Activated CD8-positive, alpha-beta T cell treated with anti-CD3 and anti-CD28 coated beads, Interleukin-2, amount 10 ng/mL, durations not matched to agents 7 days and 5 days (primary cell): ENCODE measurements around the gene RSPH6A. TPM values are rescaled to one million over a fixed set of nuclear protein-coding genes. Genes with fewer than 3 reads are reported as not detected.
A peak's percentile ranks its signal among the peaks of the same experiment; 100 is the strongest.

Source experiments
- ATAC-seq: fragments of 150-1000 bp; cut with Tn5 transposase; one replicate; pipeline ENCODE4 v1.10.0; 2021; ENCODE audit warnings: moderate library complexity
- CTCF ChIA-PET: fragments of 350-600 bp; sonication (Branson Sonifier 250); formaldehyde crosslinking; loops from one replicate; lab custom pipeline; 2021; ENCODE audit warnings: antibody characterized with exemption; lab: Charles Lee
- POLR2A ChIA-PET: fragments of 350-600 bp; sonication (Branson Sonifier 250); formaldehyde crosslinking; loops from one replicate; lab custom pipeline; 2021; ENCODE audit warnings: antibody characterized with exemption; lab: Charles Lee
- DNase-seq: peaks from one replicate; pipeline ENCODE4 v3.0.0-alpha.2; 2020
- H3K27ac Mint-ChIP-seq: one replicate; pipeline ENCODE4 v1.8.0; 2021; ENCODE audit warnings: mild to moderate bottlenecking, mixed read lengths
- H3K27me3 Mint-ChIP-seq: one replicate; pipeline ENCODE4 v1.8.0; 2021; ENCODE audit warnings: low read depth, mixed read lengths
- H3K36me3 Mint-ChIP-seq: one replicate; pipeline ENCODE4 v1.8.0; 2021; ENCODE audit warnings: low read depth, mixed read lengths
- H3K4me1 Mint-ChIP-seq: one replicate; pipeline ENCODE4 v1.8.0; 2021; ENCODE audit warnings: low read depth, mixed read lengths
- H3K4me3 Mint-ChIP-seq: one replicate; pipeline ENCODE4 v1.8.0; 2021; ENCODE audit warnings: mild to moderate bottlenecking, mixed read lengths
- H3K9me3 Mint-ChIP-seq: one replicate; pipeline ENCODE4 v1.8.0; 2022; ENCODE audit warnings: mixed read lengths; ENCODE audit not compliant: insufficient read depth
- total RNA-seq, 2 experiments: library from RNA; stranded (reverse); gene quantifications; one replicate each; pipeline ENCODE4 v1.2.3, GENCODE V29; 2021

Gene RSPH6A
- total RNA-seq, 2 experiments from 2014 or later, result 0.55 to 0.68 TPM

DNA sequence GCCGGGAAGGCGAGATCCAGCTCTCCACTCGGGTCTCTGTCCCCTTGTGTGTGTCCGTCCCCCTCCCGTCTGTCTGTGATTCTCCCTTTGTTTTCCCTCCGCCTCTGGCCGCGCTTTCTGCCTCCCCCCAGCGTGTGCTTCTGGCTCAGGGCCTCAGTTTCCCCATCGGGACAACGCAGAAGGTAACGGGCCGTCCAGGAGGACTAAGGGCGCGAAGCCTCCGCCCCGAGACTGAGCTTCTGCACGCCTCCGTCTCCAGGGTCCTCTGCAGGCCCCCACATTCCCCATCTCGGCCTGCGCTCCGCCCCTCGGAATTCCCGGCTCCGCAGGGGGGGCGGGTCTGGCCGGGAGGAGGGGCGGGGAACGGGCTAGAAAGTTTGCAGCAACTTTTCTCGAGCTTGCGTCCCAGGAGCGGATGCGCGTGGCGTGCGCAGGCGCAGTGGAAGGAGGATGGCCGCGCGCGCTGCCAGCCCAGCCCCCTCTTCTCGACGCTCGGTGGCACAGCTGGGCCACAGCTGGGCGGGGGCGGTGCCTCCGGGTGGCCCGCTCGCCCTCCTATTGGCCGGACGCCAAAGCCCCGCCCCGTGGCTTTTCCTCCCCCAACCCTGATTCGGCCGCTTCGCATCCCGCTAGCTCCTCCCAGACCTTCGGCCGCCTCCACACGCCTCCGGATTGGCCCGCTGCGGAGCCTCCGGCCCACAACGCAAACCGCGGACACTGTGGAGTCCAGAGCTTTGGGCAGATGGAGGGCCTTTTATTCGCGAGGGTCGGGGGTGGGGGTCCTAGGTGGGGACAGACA is 45.9 kb downstream of the RSPH6A start, which contains the start of gene SIX5:
TSS of gene SIX5 (minus strand) at position 269 of the 799 bp plus-strand sequence. CDS start 408 bp downstream, outside the sequence.
- CTCF ChIA-PET, result interaction anchor here (0.6 to 9.4 kb wide), 51 partner anchors 9 to 609 kb away, joined by 3 to 238 read pairs (median 5); partner anchors contain the start of genes CCDC61, DMWD, FBXO46 and FOXA3
- POLR2A ChIA-PET, result interaction anchor here (0.6 to 1.7 kb wide), 9 partner anchors 14 to 227 kb away, joined by 3 to 8 read pairs (median 4); partner anchors contain the start of genes QPCTL and SNRPD2
- H3K36me3 Mint-ChIP-seq, result no peaks in the 10 kb centered on the region
- peaks cover 23% of the 10 kb centered on the region for H3K4me1 Mint-ChIP-seq
- H3K4me3 Mint-ChIP-seq, result peak within 1 kb of the TSS; percentile 81
- peak; percentile 97 for DNase-seq
- peaks cover 25% of the 10 kb centered on the region for H3K27me3 Mint-ChIP-seq
- peak; percentile 69 for ATAC-seq
- peak within 1 kb of the TSS; percentile 74 for H3K27ac Mint-ChIP-seq
- H3K9me3 Mint-ChIP-seq, result no peaks in the 10 kb centered on the region

GRCh38 chr19:45768655-45768983 is 46.5 kb downstream of the RSPH6A start:
- H3K36me3 Mint-ChIP-seq, result no peaks in the 10 kb centered on the region
- POLR2A ChIA-PET, result interaction anchor here (0.6 to 1.7 kb wide), 5 partner anchors 14 to 77 kb away, joined by 3 to 8 read pairs (median 6); partner anchors contain the start of genes QPCTL and SNRPD2
- peak; percentile 56 for DNase-seq
- peaks cover 23% of the 10 kb centered on the region for H3K4me1 Mint-ChIP-seq
- H3K27me3 Mint-ChIP-seq, result peaks cover 25% of the 10 kb centered on the region
- CTCF ChIA-PET, result interaction anchor here (0.7 to 9.4 kb wide), 25 partner anchors 8 to 283 kb away, joined by 3 to 238 read pairs (median 7); partner anchors contain the start of genes DMWD, FOXA3, GIPR and MYPOP
- H3K27ac Mint-ChIP-seq, result peak overlapping the region; percentile 39
- ATAC-seq, result no peak
- H3K4me3 Mint-ChIP-seq, result peak overlapping the region; percentile 81
- no peaks in the 10 kb centered on the region for H3K9me3 Mint-ChIP-seq

DNA sequence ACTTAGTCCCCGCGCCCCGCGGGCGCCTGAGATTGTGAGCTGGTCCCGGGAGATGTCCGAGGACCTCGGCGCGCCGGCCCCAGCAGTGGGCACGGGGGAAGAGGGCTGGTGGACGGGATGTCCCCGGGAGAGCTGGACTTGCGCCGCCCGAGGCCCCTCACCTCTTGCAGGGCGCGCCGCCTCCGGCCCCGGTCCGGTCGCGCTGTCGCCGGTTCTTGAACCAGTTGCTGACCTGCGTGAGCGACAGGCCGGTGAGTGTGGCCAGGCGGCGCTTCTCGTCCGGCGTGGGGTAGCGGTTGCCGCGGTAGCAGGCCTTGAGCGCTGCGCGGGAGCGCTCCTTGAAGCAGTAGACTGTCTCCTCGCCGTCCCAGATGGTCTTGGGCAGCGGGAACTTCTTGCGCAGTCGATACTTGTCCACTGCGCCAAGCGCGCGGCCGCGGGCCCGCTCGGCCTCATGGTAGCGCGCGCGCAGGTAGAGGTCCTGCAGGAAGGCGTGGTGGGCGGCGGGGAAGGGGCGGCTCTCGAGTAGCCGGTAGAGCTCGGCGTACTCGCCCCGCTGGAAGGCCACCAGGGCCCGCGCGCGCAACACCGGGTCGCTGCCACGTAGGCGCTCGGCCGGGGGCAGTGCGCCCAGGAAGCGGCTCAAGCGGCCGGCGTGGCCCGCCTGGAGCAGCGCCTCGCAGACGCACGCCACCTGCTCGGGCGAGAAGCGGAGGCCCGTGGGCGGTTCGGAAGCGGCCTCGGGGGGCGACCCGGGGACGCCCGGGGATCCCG is 47.0 kb downstream of the RSPH6A start:
- no peak for ATAC-seq

GRCh38 chr19:45767410-45767880 is 47.7 kb downstream of the RSPH6A start:
- no peak for ATAC-seq
- ChIA-PET POLR2A (no interaction called here), CTCF (interaction anchor here (1.6 to 9.4 kb wide), 5 partner anchors 11 to 75 kb away, joined by 4 to 238 read pairs (median 40); partner anchors contain the start of genes DMWD, QPCTL and SNRPD2)
- Mint-ChIP-seq H3K27me3 (peaks cover 21% of the 10 kb centered on the region), H3K27ac (no peak overlapping the region), H3K36me3 (no peaks in the 10 kb centered on the region), H3K4me3 (peak overlapping the region; percentile 25), H3K4me1 (peaks cover 23% of the 10 kb centered on the region), H3K9me3 (no peaks in the 10 kb centered on the region)
- no peak for DNase-seq

More for the DNA sequence above, 47.0 kb downstream of the RSPH6A start:
- Mint-ChIP-seq H3K4me1 (peaks cover 23% of the 10 kb centered on the region), H3K9me3 (no peaks in the 10 kb centered on the region), H3K27ac (no peak overlapping the region), H3K27me3 (peaks cover 25% of the 10 kb centered on the region), H3K4me3 (no peak overlapping the region), H3K36me3 (no peaks in the 10 kb centered on the region)
- ChIA-PET POLR2A (interaction anchor here (0.6 to 1.7 kb wide), 3 partner anchors 13 to 76 kb away, joined by 3 to 8 read pairs (median 6); partner anchors contain the start of genes QPCTL and SNRPD2), CTCF (interaction anchor here (1.0 to 9.4 kb wide), 13 partner anchors 11 to 117 kb away, joined by 3 to 238 read pairs (median 17); partner anchors contain the start of genes DMWD, FOXA3, GIPR and QPCTL)
- DNase-seq, result no peak

GRCh38 chr19:45766869-45767346 is 48.2 kb downstream of the RSPH6A start:
- peaks cover 23% of the 10 kb centered on the region for H3K4me1 Mint-ChIP-seq
- POLR2A ChIA-PET, result no interaction called here

DNA sequence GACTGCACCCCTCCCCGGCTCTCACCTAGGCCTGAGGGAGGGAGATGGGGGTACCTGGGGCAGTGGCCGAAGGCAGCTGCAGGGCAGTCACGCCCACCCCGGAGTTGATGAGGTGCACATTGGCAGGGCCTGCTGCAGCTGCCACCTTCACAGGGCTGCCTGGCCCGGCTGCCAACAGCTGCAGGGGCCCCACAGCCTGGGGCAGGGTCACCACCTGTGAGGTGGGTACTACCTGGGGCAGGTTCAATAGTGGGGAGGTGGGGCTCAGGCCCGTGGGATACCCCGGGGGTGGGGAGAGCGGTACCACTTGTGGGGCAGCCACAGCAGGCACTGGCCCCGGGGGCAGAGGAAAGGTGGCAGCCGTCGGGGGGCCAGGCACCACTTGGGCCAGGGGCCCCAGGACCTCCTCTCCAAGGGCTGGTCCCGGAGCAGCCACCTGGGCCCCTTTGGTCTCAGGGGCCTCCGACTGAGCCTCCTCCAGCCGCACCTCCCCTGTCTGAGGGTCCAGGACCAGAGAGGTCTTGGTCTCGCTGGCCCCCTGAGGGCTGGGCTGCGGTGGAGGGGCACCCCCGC is 48.7 kb downstream of the RSPH6A start:
- H3K27ac Mint-ChIP-seq, result no peak overlapping the region
- peaks cover 15% of the 10 kb centered on the region for H3K27me3 Mint-ChIP-seq
- DNase-seq, result no peak
- H3K4me3 Mint-ChIP-seq, result no peak overlapping the region
- ChIA-PET CTCF (interaction anchor here (9.4 kb wide), 1 partner anchor 34 kb away, joined by 238 read pairs; no protein-coding TSS in a partner anchor), POLR2A (no interaction called here)
- no peaks in the 10 kb centered on the region for H3K36me3 Mint-ChIP-seq
- no peak for ATAC-seq
- no peaks in the 10 kb centered on the region for H3K9me3 Mint-ChIP-seq
- H3K4me1 Mint-ChIP-seq, result peaks cover 23% of the 10 kb centered on the region

More at GRCh38 chr19:45766869-45767346, 48.2 kb downstream of the RSPH6A start:
- ATAC-seq, result no peak
- H3K27me3 Mint-ChIP-seq, result peaks cover 16% of the 10 kb centered on the region
- no peak overlapping the region for H3K27ac Mint-ChIP-seq
- DNase-seq, result no peak
- CTCF ChIA-PET, result interaction anchor here (1.6 to 9.4 kb wide), 4 partner anchors 12 to 74 kb away, joined by 4 to 238 read pairs (median 34); partner anchors contain the start of genes QPCTL and SNRPD2
- peak overlapping the region; percentile 25 for H3K4me3 Mint-ChIP-seq
- H3K9me3 Mint-ChIP-seq, result no peaks in the 10 kb centered on the region
- H3K36me3 Mint-ChIP-seq, result no peaks in the 10 kb centered on the region

- no peak for ATAC-seq
- no peak for DNase-seq
- Mint-ChIP-seq H3K4me1 (peaks cover 18% of the 10 kb centered on the region), H3K36me3 (no peaks in the 10 kb centered on the region), H3K27me3 (peaks cover 12% of the 10 kb centered on the region), H3K4me3 (no peak overlapping the region), H3K9me3 (no peaks in the 10 kb centered on the region), H3K27ac (no peak overlapping the region)
- ChIA-PET POLR2A (no interaction called here), CTCF (interaction anchor here (1.4 kb wide), 1 partner anchor 13 kb away, joined by 3 read pairs; no protein-coding TSS in a partner anchor)
Measured at GRCh38 chr19:45765702-45766295, 49.3 kb downstream of the RSPH6A start.

GRCh38 chr19:45764945-45765701 is 50.0 kb downstream of the RSPH6A start:
- no peak overlapping the region for H3K4me3 Mint-ChIP-seq
- ATAC-seq, result no peak
- H3K36me3 Mint-ChIP-seq, result no peaks in the 10 kb centered on the region
- no peak overlapping the region for H3K27ac Mint-ChIP-seq
- H3K9me3 Mint-ChIP-seq, result no peaks in the 10 kb centered on the region
- no peak for DNase-seq
- peaks cover 10% of the 10 kb centered on the region for H3K27me3 Mint-ChIP-seq
- POLR2A ChIA-PET, result no interaction called here
- H3K4me1 Mint-ChIP-seq, result peaks cover 11% of the 10 kb centered on the region
- CTCF ChIA-PET, result interaction anchor here (1.4 kb wide), 1 partner anchor 14 kb away, joined by 3 read pairs; no protein-coding TSS in a partner anchor

- no peak for DNase-seq
- H3K4me3 Mint-ChIP-seq, result no peak overlapping the region
- H3K27ac Mint-ChIP-seq, result no peak overlapping the region
- ChIA-PET POLR2A (no interaction called here), CTCF (interaction anchor here (1.4 kb wide), 1 partner anchor 15 kb away, joined by 3 read pairs; no protein-coding TSS in a partner anchor)
- peaks cover 7% of the 10 kb centered on the region for H3K4me1 Mint-ChIP-seq
- H3K9me3 Mint-ChIP-seq, result no peaks in the 10 kb centered on the region
- no peak for ATAC-seq
- H3K27me3 Mint-ChIP-seq, result peaks cover 10% of the 10 kb centered on the region
- H3K36me3 Mint-ChIP-seq, result no peaks in the 10 kb centered on the region
Measured at GRCh38 chr19:45764475-45764874, 50.6 kb downstream of the RSPH6A start.
